ENCODE measurements around the gene KPNA3.

Gene KPNA3

GRCh38 chr13:49756263-49756662 is 36.2 kb downstream of the KPNA3 start:
- ATAC-seq, result no peak
- TF ChIP-seq TOX (CRISPR knock-in tag; IDR thresholded peaks at IDR 0.05; ENCODE audit: borderline replicate concordance) (no peak), ZNF565 (CRISPR knock-in tag; conservative IDR thresholded peaks at IDR 0.05; ENCODE audit: low read depth) (no peak), ZNF8 (CRISPR knock-in tag; IDR thresholded peaks at IDR 0.05) (no peak), ESRRG (CRISPR knock-in tag; IDR thresholded peaks at IDR 0.05) (no peak), CSDC2 (CRISPR knock-in tag; IDR thresholded peaks at IDR 0.05) (no peak), ISL1 (CRISPR knock-in tag; IDR thresholded peaks at IDR 0.05) (no peak), ZNF70 (CRISPR knock-in tag; IDR thresholded peaks at IDR 0.05) (no peak), POU6F1 (CRISPR knock-in tag; IDR thresholded peaks at IDR 0.05; ENCODE audit: borderline replicate concordance, low read depth) (no peak)

- ATAC-seq, result no peak
- TF ChIP-seq BACH2 (CRISPR knock-in tag; IDR thresholded peaks at IDR 0.05; ENCODE audit: borderline replicate concordance), result no peak
These were observed 38.3 kb downstream of the KPNA3 start for GRCh38 chr13:49754146-49754545.

GRCh38 chr13:49749848-49750247 is 42.6 kb downstream of the KPNA3 start:
- TF ChIP-seq ZNF70 (CRISPR knock-in tag; IDR thresholded peaks at IDR 0.05), result no peak
- no peak for TF ChIP-seq CSRNP3 (CRISPR knock-in tag; IDR thresholded peaks at IDR 0.05)
- TF ChIP-seq ZNF565 (CRISPR knock-in tag; conservative IDR thresholded peaks at IDR 0.05; ENCODE audit: low read depth), result no peak
- no peak for TF ChIP-seq GLIS3 (CRISPR knock-in tag; IDR thresholded peaks at IDR 0.05)
- TF ChIP-seq ZNF8 (CRISPR knock-in tag; IDR thresholded peaks at IDR 0.05), result no peak
- TF ChIP-seq TSHZ2 (CRISPR knock-in tag; IDR thresholded peaks at IDR 0.05), result no peak
- no peak for TF ChIP-seq ZC3H10 (CRISPR knock-in tag; IDR thresholded peaks at IDR 0.05)
- no peak for TF ChIP-seq PATZ1 (CRISPR knock-in tag; IDR thresholded peaks at IDR 0.05; ENCODE audit: borderline replicate concordance)
- TF ChIP-seq ARNTL (CRISPR knock-in tag; IDR thresholded peaks at IDR 0.05; ENCODE audit: borderline replicate concordance, low read depth), result no peak
- TF ChIP-seq BACH2 (CRISPR knock-in tag; IDR thresholded peaks at IDR 0.05; ENCODE audit: borderline replicate concordance), result no peak
- no peak for TF ChIP-seq SNAI2 (CRISPR knock-in tag; IDR thresholded peaks at IDR 0.05)
- no peak for TF ChIP-seq CSDC2 (CRISPR knock-in tag; IDR thresholded peaks at IDR 0.05)
- TF ChIP-seq OSR1 (CRISPR knock-in tag; IDR thresholded peaks at IDR 0.05), result no peak
- TF ChIP-seq TCF4 (CRISPR knock-in tag; IDR thresholded peaks at IDR 0.05; ENCODE audit: borderline replicate concordance), result no peak
- TF ChIP-seq CREB5 (CRISPR knock-in tag; IDR thresholded peaks at IDR 0.05; ENCODE audit: low read depth), result no peak
- no peak for TF ChIP-seq ZFP3 (CRISPR knock-in tag; IDR thresholded peaks at IDR 0.05)
- no peak for TF ChIP-seq RARB (CRISPR knock-in tag; IDR thresholded peaks at IDR 0.05)
- TF ChIP-seq ZFP30 (CRISPR knock-in tag; IDR thresholded peaks at IDR 0.05), result no peak
- no peak for TF ChIP-seq PPARA (CRISPR knock-in tag; IDR thresholded peaks at IDR 0.05; ENCODE audit: borderline replicate concordance)
- ATAC-seq, result no peak

All from SK-N-SH treated with all-trans-retinoic acid at 6 μM for 48 hours (cell line).